ENCODE measurements around the gene TBC1D10A.
A peak's percentile ranks its signal among the peaks of the same experiment; 100 is the strongest.

Gene TBC1D10A

GRCh38 chr22:30250661-30251267 lies 76.0 kb downstream of the TBC1D10A start:
- H3K4me1 ChIP-seq (ENCODE audit: control insufficient read depth, insufficient read depth, low read length, poor library complexity, severe bottlenecking) = peaks cover 11% of the 10 kb centered on the region
- no peaks in the 10 kb centered on the region for H3K36me3 ChIP-seq (ENCODE audit: control insufficient read depth, insufficient read depth, low read length)
- H3K9me3 ChIP-seq (ENCODE audit: control insufficient read depth, low read length) = no peaks in the 10 kb centered on the region
- no peaks in the 10 kb centered on the region for H3K27me3 ChIP-seq (replicated peaks; ENCODE audit: control insufficient read depth, insufficient read depth, low read length, poor library complexity, severe bottlenecking)
- no peak overlapping the region for H3K4me3 ChIP-seq (ENCODE audit: insufficient read depth, low read depth, low read length, poor library complexity, severe bottlenecking)
- no peak overlapping the region for H3K27ac ChIP-seq (ENCODE audit: insufficient read depth, low read length, poor library complexity, severe bottlenecking)
- no peak for DNase-seq

GRCh38 chr22:30250039-30250565 lies 76.6 kb downstream of the TBC1D10A start:
- DNase-seq = no peak
- Histone ChIP-seq H3K4me1 (ENCODE audit: control insufficient read depth, insufficient read depth, low read length, poor library complexity, severe bottlenecking) (peaks cover 17% of the 10 kb centered on the region), H3K36me3 (ENCODE audit: control insufficient read depth, insufficient read depth, low read length) (no peaks in the 10 kb centered on the region), H3K4me3 (ENCODE audit: insufficient read depth, low read depth, low read length, poor library complexity, severe bottlenecking) (no peak overlapping the region), H3K27me3 (replicated peaks; ENCODE audit: control insufficient read depth, insufficient read depth, low read length, poor library complexity, severe bottlenecking) (no peaks in the 10 kb centered on the region), H3K9me3 (ENCODE audit: control insufficient read depth, low read length) (no peaks in the 10 kb centered on the region), H3K27ac (ENCODE audit: insufficient read depth, low read length, poor library complexity, severe bottlenecking) (no peak overlapping the region)

GRCh38 chr22:30249049-30250038 lies 77.4 kb downstream of the TBC1D10A start:
- Histone ChIP-seq H3K27me3 (replicated peaks; ENCODE audit: control insufficient read depth, insufficient read depth, low read length, poor library complexity, severe bottlenecking) (no peaks in the 10 kb centered on the region), H3K9me3 (ENCODE audit: control insufficient read depth, low read length) (no peaks in the 10 kb centered on the region), H3K27ac (ENCODE audit: insufficient read depth, low read length, poor library complexity, severe bottlenecking) (no peak overlapping the region), H3K4me1 (ENCODE audit: control insufficient read depth, insufficient read depth, low read length, poor library complexity, severe bottlenecking) (peaks cover 21% of the 10 kb centered on the region), H3K4me3 (ENCODE audit: insufficient read depth, low read depth, low read length, poor library complexity, severe bottlenecking) (no peak overlapping the region), H3K36me3 (ENCODE audit: control insufficient read depth, insufficient read depth, low read length) (no peaks in the 10 kb centered on the region)
- no peak for DNase-seq

- Histone ChIP-seq H3K27ac (ENCODE audit: insufficient read depth, low read length, poor library complexity, severe bottlenecking) (no peak overlapping the region), H3K4me3 (ENCODE audit: insufficient read depth, low read depth, low read length, poor library complexity, severe bottlenecking) (no peak overlapping the region), H3K36me3 (ENCODE audit: control insufficient read depth, insufficient read depth, low read length) (no peaks in the 10 kb centered on the region), H3K27me3 (replicated peaks; ENCODE audit: control insufficient read depth, insufficient read depth, low read length, poor library complexity, severe bottlenecking) (no peaks in the 10 kb centered on the region), H3K4me1 (ENCODE audit: control insufficient read depth, insufficient read depth, low read length, poor library complexity, severe bottlenecking) (peaks cover 26% of the 10 kb centered on the region), H3K9me3 (ENCODE audit: control insufficient read depth, low read length) (no peaks in the 10 kb centered on the region)
- DNase-seq = no peak
Measured at GRCh38 chr22:30248484-30248883, 78.3 kb downstream of the TBC1D10A start.

GRCh38 chr22:30247974-30248373 lies 78.8 kb downstream of the TBC1D10A start:
- Histone ChIP-seq H3K36me3 (ENCODE audit: control insufficient read depth, insufficient read depth, low read length) (no peaks in the 10 kb centered on the region), H3K27me3 (replicated peaks; ENCODE audit: control insufficient read depth, insufficient read depth, low read length, poor library complexity, severe bottlenecking) (no peaks in the 10 kb centered on the region), H3K4me3 (ENCODE audit: insufficient read depth, low read depth, low read length, poor library complexity, severe bottlenecking) (no peak overlapping the region), H3K9me3 (ENCODE audit: control insufficient read depth, low read length) (no peaks in the 10 kb centered on the region), H3K27ac (ENCODE audit: insufficient read depth, low read length, poor library complexity, severe bottlenecking) (no peak overlapping the region), H3K4me1 (ENCODE audit: control insufficient read depth, insufficient read depth, low read length, poor library complexity, severe bottlenecking) (peaks cover 26% of the 10 kb centered on the region)
- no peak for DNase-seq

- no peak overlapping the region for H3K4me3 ChIP-seq (ENCODE audit: insufficient read depth, low read depth, low read length, poor library complexity, severe bottlenecking)
- H3K9me3 ChIP-seq (ENCODE audit: control insufficient read depth, low read length) = no peaks in the 10 kb centered on the region
- no peaks in the 10 kb centered on the region for H3K27me3 ChIP-seq (replicated peaks; ENCODE audit: control insufficient read depth, insufficient read depth, low read length, poor library complexity, severe bottlenecking)
- H3K27ac ChIP-seq (ENCODE audit: insufficient read depth, low read length, poor library complexity, severe bottlenecking) = no peak overlapping the region
- no peak for DNase-seq
- no peaks in the 10 kb centered on the region for H3K36me3 ChIP-seq (ENCODE audit: control insufficient read depth, insufficient read depth, low read length)
- H3K4me1 ChIP-seq (ENCODE audit: control insufficient read depth, insufficient read depth, low read length, poor library complexity, severe bottlenecking) = peaks cover 26% of the 10 kb centered on the region
Measured at GRCh38 chr22:30247561-30247960, 79.2 kb downstream of the TBC1D10A start.

- H3K9me3 ChIP-seq (ENCODE audit: control insufficient read depth, low read length) = no peaks in the 10 kb centered on the region
- no peak overlapping the region for H3K27ac ChIP-seq (ENCODE audit: insufficient read depth, low read length, poor library complexity, severe bottlenecking)
- peaks cover 26% of the 10 kb centered on the region for H3K4me1 ChIP-seq (ENCODE audit: control insufficient read depth, insufficient read depth, low read length, poor library complexity, severe bottlenecking)
- H3K4me3 ChIP-seq (ENCODE audit: insufficient read depth, low read depth, low read length, poor library complexity, severe bottlenecking) = peak overlapping the region; percentile 61
- no peaks in the 10 kb centered on the region for H3K36me3 ChIP-seq (ENCODE audit: control insufficient read depth, insufficient read depth, low read length)
- no peaks in the 10 kb centered on the region for H3K27me3 ChIP-seq (replicated peaks; ENCODE audit: control insufficient read depth, insufficient read depth, low read length, poor library complexity, severe bottlenecking)
- DNase-seq = no peak
Measured at GRCh38 chr22:30246814-30247376, 79.8 kb downstream of the TBC1D10A start.

GRCh38 chr22:30245985-30246813 lies 80.5 kb downstream of the TBC1D10A start, which contains the start of gene LIF:
TSS of gene LIF (minus strand) at chr22:30246759. CDS start at chr22:30246695, 64 bp downstream.
- peaks cover 26% of the 10 kb centered on the region for H3K4me1 ChIP-seq (ENCODE audit: control insufficient read depth, insufficient read depth, low read length, poor library complexity, severe bottlenecking)
- no peaks in the 10 kb centered on the region for H3K36me3 ChIP-seq (ENCODE audit: control insufficient read depth, insufficient read depth, low read length)
- peak in 2 of 3 donors; percentile 16 to 21 for DNase-seq
- peak within 1 kb of the TSS; percentile 61 for H3K4me3 ChIP-seq (ENCODE audit: insufficient read depth, low read depth, low read length, poor library complexity, severe bottlenecking)
- no peaks in the 10 kb centered on the region for H3K27me3 ChIP-seq (replicated peaks; ENCODE audit: control insufficient read depth, insufficient read depth, low read length, poor library complexity, severe bottlenecking)
- no peaks in the 10 kb centered on the region for H3K9me3 ChIP-seq (ENCODE audit: control insufficient read depth, low read length)
- H3K27ac ChIP-seq (ENCODE audit: insufficient read depth, low read length, poor library complexity, severe bottlenecking) = no peak within 1 kb of the TSS

- no peaks in the 10 kb centered on the region for H3K9me3 ChIP-seq (ENCODE audit: control insufficient read depth, low read length)
- no peak for DNase-seq
- H3K36me3 ChIP-seq (ENCODE audit: control insufficient read depth, insufficient read depth, low read length) = no peaks in the 10 kb centered on the region
- peak overlapping the region; percentile 61 for H3K4me3 ChIP-seq (ENCODE audit: insufficient read depth, low read depth, low read length, poor library complexity, severe bottlenecking)
- peaks cover 26% of the 10 kb centered on the region for H3K4me1 ChIP-seq (ENCODE audit: control insufficient read depth, insufficient read depth, low read length, poor library complexity, severe bottlenecking)
- no peaks in the 10 kb centered on the region for H3K27me3 ChIP-seq (replicated peaks; ENCODE audit: control insufficient read depth, insufficient read depth, low read length, poor library complexity, severe bottlenecking)
- H3K27ac ChIP-seq (ENCODE audit: insufficient read depth, low read length, poor library complexity, severe bottlenecking) = no peak overlapping the region
Measured at GRCh38 chr22:30245181-30245984, 81.4 kb downstream of the TBC1D10A start.
